Measurements from ENCODE around the gene POGLUT2. TPM values are rescaled to one million over a fixed set of nuclear protein-coding genes. Genes with fewer than 3 reads are reported as not detected.

POGLUT2 gene
- total RNA-seq, 1 experiment from 2014 or later = 2.8 TPM

DNA sequence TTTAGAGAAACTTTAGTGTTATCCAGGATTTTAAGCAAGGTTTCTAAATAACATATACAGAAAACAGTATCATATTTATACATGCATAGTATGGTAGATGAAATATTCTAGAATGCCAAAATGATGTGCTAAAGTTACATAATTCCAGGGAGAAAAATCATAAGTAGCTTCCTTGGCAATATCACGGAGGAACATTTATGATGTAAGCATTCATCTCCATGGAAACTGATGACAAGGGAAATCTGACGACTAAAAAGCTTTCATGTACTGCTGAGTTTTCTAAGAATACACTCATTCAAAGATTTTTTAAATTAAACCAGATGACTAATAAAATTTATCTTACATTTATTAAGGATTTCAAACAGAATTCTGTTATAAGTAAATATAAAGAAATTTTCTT is 29.9 kb downstream of the POGLUT2 start:
- CTCF ChIA-PET = no interaction called here
- no peak overlapping the region for H3K4me2 ChIP-seq
- H4K20me1 ChIP-seq (ENCODE audit: insufficient read depth) = no peaks in the 10 kb centered on the region
- H3K4me1 ChIP-seq (replicated peaks; ENCODE audit: insufficient read depth) = peaks cover 6% of the 10 kb centered on the region
- BruUV-seq (replicated peaks) = no TSS peak
- H3K9me2 ChIP-seq (ENCODE audit: insufficient read depth) = no peaks in the 10 kb centered on the region
- no peaks in the 10 kb centered on the region for H3K9me3 ChIP-seq (ENCODE audit: insufficient read depth, low read depth)
- no peak for DNase-seq
- POLR2A ChIA-PET (ENCODE audit: unreplicated experiment) = no interaction called here
- no peaks in the 10 kb centered on the region; the same call in 1 of the 2 replicates for H3F3A ChIP-seq (ENCODE audit: insufficient read depth, low read depth)
- no peak overlapping the region for H2AFZ ChIP-seq
- no peaks in the 10 kb centered on the region for H3K27me3 ChIP-seq (ENCODE audit: insufficient read depth, low read depth)
- peaks cover 3% of the 10 kb centered on the region; the same call in 1 of the 2 replicates for H3K36me3 ChIP-seq (ENCODE audit: low read depth)
- peaks cover 15% of the 10 kb centered on the region for H3K79me2 ChIP-seq (ENCODE audit: low read depth)
- TF ChIP-seq EZH2 (IDR thresholded peaks at IDR 0.05; ENCODE audit: low read depth) = no peak
- TF ChIP-seq CTCF (conservative IDR thresholded peaks at IDR 0.05) = no peak
- intact Hi-C loops (cut with micrococcal nuclease; ENCODE audit: unreplicated experiment) = no loop called here
- no peak overlapping the region for H3K4me3 ChIP-seq
- no peak overlapping the region for H3K27ac ChIP-seq

DNA sequence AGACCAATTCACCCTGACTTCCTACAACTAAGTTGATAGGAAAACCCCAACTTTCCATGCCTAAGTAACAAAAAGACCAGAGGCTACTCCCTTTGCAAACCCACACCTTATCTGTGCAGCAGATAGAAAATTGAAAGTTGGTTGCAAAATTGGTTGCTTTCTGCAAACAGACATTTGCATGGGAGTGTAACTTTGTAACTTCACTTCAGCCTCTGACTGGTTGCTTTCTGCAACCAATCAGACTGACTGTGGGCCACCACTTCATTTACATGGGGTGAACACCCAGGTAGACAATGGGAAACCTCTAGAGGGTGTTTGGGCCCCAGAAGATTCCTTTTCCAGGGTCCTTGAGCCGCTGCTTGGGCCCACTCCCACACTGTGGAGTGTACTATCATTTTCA is 35.0 kb downstream of the POGLUT2 start:
- H4K20me1 ChIP-seq (ENCODE audit: insufficient read depth) = no peaks in the 10 kb centered on the region
- H3K4me1 ChIP-seq (replicated peaks; ENCODE audit: insufficient read depth) = no peaks in the 10 kb centered on the region
- intact Hi-C loops (cut with micrococcal nuclease; ENCODE audit: unreplicated experiment) = no loop called here
- ChIA-PET CTCF (no interaction called here), POLR2A (ENCODE audit: unreplicated experiment) (no interaction called here)
- H3K4me3 ChIP-seq = no peak overlapping the region
- no peaks in the 10 kb centered on the region for H3K27me3 ChIP-seq (ENCODE audit: insufficient read depth, low read depth)
- no peak for DNase-seq
- no TSS peak for BruUV-seq (replicated peaks)
- no peaks in the 10 kb centered on the region for H3K9me2 ChIP-seq (ENCODE audit: insufficient read depth)
- peaks cover 3% of the 10 kb centered on the region; the same call in 1 of the 2 replicates for H3K36me3 ChIP-seq (ENCODE audit: low read depth)
- TF ChIP-seq CTCF (conservative IDR thresholded peaks at IDR 0.05) = no peak
- no peak for TF ChIP-seq EZH2 (IDR thresholded peaks at IDR 0.05; ENCODE audit: low read depth)
- H3K27ac ChIP-seq = no peak overlapping the region
- no peak overlapping the region for H2AFZ ChIP-seq
- H3K4me2 ChIP-seq = no peak overlapping the region
- no peaks in the 10 kb centered on the region for H3K9me3 ChIP-seq (ENCODE audit: insufficient read depth, low read depth)
- H3K79me2 ChIP-seq (ENCODE audit: low read depth) = no peaks in the 10 kb centered on the region
- H3F3A ChIP-seq (ENCODE audit: insufficient read depth, low read depth) = no peaks in the 10 kb centered on the region; the same call in 1 of the 2 replicates

- ChIA-PET CTCF (no interaction called here), POLR2A (ENCODE audit: unreplicated experiment) (no interaction called here)
- H3K27ac ChIP-seq = no peak overlapping the region
- no peaks in the 10 kb centered on the region for H3K27me3 ChIP-seq (ENCODE audit: insufficient read depth, low read depth)
- no peak overlapping the region for H3K4me3 ChIP-seq
- no peaks in the 10 kb centered on the region for H3K9me3 ChIP-seq (ENCODE audit: insufficient read depth, low read depth)
- no peaks in the 10 kb centered on the region; the same call in 1 of the 2 replicates for H3F3A ChIP-seq (ENCODE audit: insufficient read depth, low read depth)
- BruUV-seq (replicated peaks) = no TSS peak
- H2AFZ ChIP-seq = no peak overlapping the region
- no peaks in the 10 kb centered on the region for H3K36me3 ChIP-seq (ENCODE audit: low read depth)
- no peaks in the 10 kb centered on the region for H3K4me1 ChIP-seq (replicated peaks; ENCODE audit: insufficient read depth)
- no peak overlapping the region for H3K4me2 ChIP-seq
- intact Hi-C loops (cut with micrococcal nuclease; ENCODE audit: unreplicated experiment) = no loop called here
- no peak for DNase-seq
- no peak for TF ChIP-seq CTCF (conservative IDR thresholded peaks at IDR 0.05)
- no peak for TF ChIP-seq EZH2 (IDR thresholded peaks at IDR 0.05; ENCODE audit: low read depth)
- no peaks in the 10 kb centered on the region for H4K20me1 ChIP-seq (ENCODE audit: insufficient read depth)
- no peaks in the 10 kb centered on the region for H3K79me2 ChIP-seq (ENCODE audit: low read depth)
- no peaks in the 10 kb centered on the region for H3K9me2 ChIP-seq (ENCODE audit: insufficient read depth)
These were observed 37.7 kb downstream of the POGLUT2 start for GRCh38 chr13:102761071-102761470.

All from PC-9 (cell line).